ENCODE data around the gene LAMA4.

DNA sequence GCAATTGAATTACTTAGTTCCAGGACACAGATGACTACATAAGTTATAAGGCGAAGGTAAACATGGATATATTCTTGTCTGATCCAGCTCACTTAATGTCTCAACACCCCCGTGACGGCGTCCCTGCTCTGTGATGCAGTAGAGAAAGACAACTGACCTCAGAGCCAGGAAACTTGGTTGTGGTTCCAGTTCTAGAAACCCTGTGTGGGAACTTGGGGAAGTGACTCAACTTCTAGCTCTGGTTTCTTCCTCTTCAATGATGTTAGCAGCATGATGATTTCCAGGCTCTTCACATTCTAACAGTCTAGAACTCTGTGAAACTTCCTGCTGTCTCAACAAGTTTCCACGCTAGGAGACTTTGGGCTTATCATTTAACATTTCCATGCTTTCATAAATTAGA is 18.4 kb downstream of the LAMA4 start:
- TF ChIP-seq, protein P1, sequence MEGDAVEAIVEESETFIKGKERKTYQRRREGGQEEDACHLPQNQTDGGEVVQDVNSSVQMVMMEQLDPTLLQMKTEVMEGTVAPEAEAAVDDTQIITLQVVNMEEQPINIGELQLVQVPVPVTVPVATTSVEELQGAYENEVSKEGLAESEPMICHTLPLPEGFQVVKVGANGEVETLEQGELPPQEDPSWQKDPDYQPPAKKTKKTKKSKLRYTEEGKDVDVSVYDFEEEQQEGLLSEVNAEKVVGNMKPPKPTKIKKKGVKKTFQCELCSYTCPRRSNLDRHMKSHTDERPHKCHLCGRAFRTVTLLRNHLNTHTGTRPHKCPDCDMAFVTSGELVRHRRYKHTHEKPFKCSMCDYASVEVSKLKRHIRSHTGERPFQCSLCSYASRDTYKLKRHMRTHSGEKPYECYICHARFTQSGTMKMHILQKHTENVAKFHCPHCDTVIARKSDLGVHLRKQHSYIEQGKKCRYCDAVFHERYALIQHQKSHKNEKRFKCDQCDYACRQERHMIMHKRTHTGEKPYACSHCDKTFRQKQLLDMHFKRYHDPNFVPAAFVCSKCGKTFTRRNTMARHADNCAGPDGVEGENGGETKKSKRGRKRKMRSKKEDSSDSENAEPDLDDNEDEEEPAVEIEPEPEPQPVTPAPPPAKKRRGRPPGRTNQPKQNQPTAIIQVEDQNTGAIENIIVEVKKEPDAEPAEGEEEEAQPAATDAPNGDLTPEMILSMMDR (IDR thresholded peaks at IDR 0.05), result no peak
- TF ChIP-seq ZFX (IDR thresholded peaks at IDR 0.05; ENCODE audit: borderline replicate concordance), result no peak
